Loucy (cell line): ENCODE measurements around the gene DUS3L.

Experiments used
- H2AFZ ChIP-seq: fragments of 200-600 bp; sonication (generic); 2 replicates; pipeline ENCODE4 v1.6.0; 2016; ENCODE audit warnings: antibody characterized with exemption, mild to moderate bottlenecking, low read length, moderate library complexity
- H3F3A ChIP-seq: fragments of 200-600 bp; 2 replicates; pipeline ENCODE4 v1.6.0; 2016; ENCODE audit warnings: antibody characterized with exemption, low read depth, mild to moderate bottlenecking
- H3K27me3 ChIP-seq: fragments of 200-600 bp; sonication (generic); 2 replicates; pipeline ENCODE4 v1.6.1; 2014; ENCODE audit warnings: low read length, mild to moderate bottlenecking; ENCODE audit not compliant: insufficient read depth, poor library complexity, severe bottlenecking
- H3K36me3 ChIP-seq: fragments of 200-600 bp; sonication (generic); 2 replicates; pipeline ENCODE4 v1.6.1; 2016; ENCODE audit warnings: low read length; ENCODE audit not compliant: insufficient read depth
- H3K4me1 ChIP-seq: fragments of 200-600 bp; sonication (generic); 2 replicates; pipeline ENCODE4 v1.5.1; 2014; ENCODE audit warnings: low read length, mild to moderate bottlenecking; ENCODE audit not compliant: insufficient read depth, poor library complexity, severe bottlenecking
- H3K4me2 ChIP-seq: fragments of 200-600 bp; sonication (generic); 2 replicates; pipeline ENCODE4 v1.6.0; 2014; ENCODE audit warnings: antibody characterized with exemption, low read length, low read depth, mild to moderate bottlenecking; ENCODE audit not compliant: poor library complexity, severe bottlenecking
- H3K4me3 ChIP-seq: fragments of 200-600 bp; sonication (generic); 2 replicates; pipeline ENCODE4 v1.5.1; 2014; ENCODE audit warnings: low read length, mild to moderate bottlenecking, mixed read lengths; ENCODE audit not compliant: poor library complexity, severe bottlenecking
- H3K79me2 ChIP-seq: fragments of 200-600 bp; sonication (generic); 2 replicates; pipeline ENCODE4 v1.6.1; 2014; ENCODE audit warnings: low read length; ENCODE audit not compliant: insufficient read depth
- H3K9ac ChIP-seq: fragments of 200-600 bp; sonication (generic); 2 replicates; pipeline ENCODE4 v1.6.0; 2014; ENCODE audit warnings: mild to moderate bottlenecking, low read depth, low read length, moderate library complexity; ENCODE audit not compliant: poor library complexity, severe bottlenecking
- H3K9me2 ChIP-seq: fragments of 200-600 bp; sonication (generic); replicated peaks from 2 replicates; pipeline ENCODE4 v1.6.1; 2016; ENCODE audit warnings: low read depth, low read length, mixed read lengths
- H3K9me3 ChIP-seq: fragments of 200-600 bp; sonication (generic); 2 replicates; pipeline ENCODE4 v1.6.1; 2014; ENCODE audit warnings: mild to moderate bottlenecking, antibody characterized with exemption, low read length, low read depth; ENCODE audit not compliant: insufficient read depth
- H4K20me1 ChIP-seq: fragments of 200-600 bp; sonication (generic); 2 replicates; pipeline ENCODE4 v1.6.0; 2014; ENCODE audit warnings: antibody characterized with exemption, low read length, mild to moderate bottlenecking; ENCODE audit not compliant: insufficient read depth, poor library complexity, severe bottlenecking
- EZH2phosphoT487 ChIP-seq: fragments of 200-600 bp; IDR thresholded peaks from 2 replicates; pipeline ENCODE4 v1.6.1; 2018; ENCODE audit warnings: antibody characterized with exemption, mild to moderate bottlenecking, moderate library complexity, borderline replicate concordance
- TF ChIP-seq, protein P1 (sequence below): fragments of 200-600 bp; sonication (generic); conservative IDR thresholded peaks from 2 replicates; pipeline ENCODE4 v1.5.1; 2014; ENCODE audit warnings: mild to moderate bottlenecking, antibody characterized with exemption, low read length

Gene DUS3L

DNA sequence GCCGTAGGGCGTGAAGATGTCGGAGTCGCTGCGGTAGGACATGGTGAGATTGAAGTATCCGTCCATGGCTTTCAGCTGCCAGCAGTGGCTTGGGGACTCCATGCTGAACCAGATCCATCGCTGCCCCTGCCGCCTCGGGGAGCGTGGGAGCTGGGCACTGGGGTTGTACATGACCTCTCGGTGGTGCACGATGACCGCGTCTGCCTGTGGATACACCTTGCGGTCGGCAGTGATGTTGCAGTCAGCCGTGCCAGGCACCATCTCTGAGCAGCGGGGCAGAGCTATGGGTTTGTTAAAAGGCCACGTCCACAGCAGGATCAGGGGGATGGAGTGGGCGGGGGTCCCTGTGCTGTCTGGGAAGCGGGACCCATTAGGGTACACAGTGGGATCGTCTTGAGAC lies 41.1 kb upstream of the DUS3L start:
- no peaks in the 10 kb centered on the region for H3K36me3 ChIP-seq
- no peaks in the 10 kb centered on the region for H3F3A ChIP-seq
- no peak overlapping the region for H2AFZ ChIP-seq
- no peak overlapping the region for H3K4me3 ChIP-seq
- no peak overlapping the region for H3K9ac ChIP-seq
- no peaks in the 10 kb centered on the region for H3K79me2 ChIP-seq
- TF ChIP-seq, protein P1, sequence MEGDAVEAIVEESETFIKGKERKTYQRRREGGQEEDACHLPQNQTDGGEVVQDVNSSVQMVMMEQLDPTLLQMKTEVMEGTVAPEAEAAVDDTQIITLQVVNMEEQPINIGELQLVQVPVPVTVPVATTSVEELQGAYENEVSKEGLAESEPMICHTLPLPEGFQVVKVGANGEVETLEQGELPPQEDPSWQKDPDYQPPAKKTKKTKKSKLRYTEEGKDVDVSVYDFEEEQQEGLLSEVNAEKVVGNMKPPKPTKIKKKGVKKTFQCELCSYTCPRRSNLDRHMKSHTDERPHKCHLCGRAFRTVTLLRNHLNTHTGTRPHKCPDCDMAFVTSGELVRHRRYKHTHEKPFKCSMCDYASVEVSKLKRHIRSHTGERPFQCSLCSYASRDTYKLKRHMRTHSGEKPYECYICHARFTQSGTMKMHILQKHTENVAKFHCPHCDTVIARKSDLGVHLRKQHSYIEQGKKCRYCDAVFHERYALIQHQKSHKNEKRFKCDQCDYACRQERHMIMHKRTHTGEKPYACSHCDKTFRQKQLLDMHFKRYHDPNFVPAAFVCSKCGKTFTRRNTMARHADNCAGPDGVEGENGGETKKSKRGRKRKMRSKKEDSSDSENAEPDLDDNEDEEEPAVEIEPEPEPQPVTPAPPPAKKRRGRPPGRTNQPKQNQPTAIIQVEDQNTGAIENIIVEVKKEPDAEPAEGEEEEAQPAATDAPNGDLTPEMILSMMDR = no peak
- no peak for TF ChIP-seq EZH2phosphoT487
- H3K4me2 ChIP-seq = no peak overlapping the region
- H3K4me1 ChIP-seq = peaks cover under 1% of the 10 kb centered on the region
- no peaks in the 10 kb centered on the region for H3K9me3 ChIP-seq
- no peaks in the 10 kb centered on the region for H3K27me3 ChIP-seq
- no peaks in the 10 kb centered on the region for H4K20me1 ChIP-seq
- no peaks in the 10 kb centered on the region for H3K9me2 ChIP-seq

DNA sequence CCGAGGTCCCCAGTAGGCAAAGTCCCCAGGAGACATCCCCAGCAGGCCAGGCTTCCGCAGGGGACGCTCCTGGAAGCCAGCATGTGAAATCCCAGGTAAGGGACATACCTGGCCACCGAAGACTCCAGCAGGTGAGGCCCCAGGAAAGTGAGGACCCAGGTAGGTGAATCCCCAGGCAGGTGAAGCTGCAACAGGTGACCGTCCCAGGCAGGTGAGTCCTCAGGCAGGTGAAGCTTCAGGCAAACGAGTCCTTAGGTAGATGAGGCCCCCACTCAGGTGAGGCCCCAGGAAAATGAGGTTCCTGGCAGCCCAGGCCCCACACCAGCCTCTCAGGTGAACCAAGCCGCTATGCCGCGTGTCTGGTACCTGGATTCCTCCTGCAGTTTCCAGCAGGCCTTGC lies 40.2 kb upstream of the DUS3L start:
- Histone ChIP-seq H3K27me3 (no peaks in the 10 kb centered on the region), H3K4me3 (no peak overlapping the region), H3K9me3 (no peaks in the 10 kb centered on the region), H3K4me1 (peaks cover 10% of the 10 kb centered on the region), H3K36me3 (no peaks in the 10 kb centered on the region), H3K79me2 (no peaks in the 10 kb centered on the region), H3F3A (no peaks in the 10 kb centered on the region), H3K4me2 (no peak overlapping the region), H4K20me1 (no peaks in the 10 kb centered on the region), H2AFZ (no peak overlapping the region), H3K9ac (no peak overlapping the region), H3K9me2 (no peaks in the 10 kb centered on the region)
- TF ChIP-seq, protein P1 = no peak
- TF ChIP-seq EZH2phosphoT487 = no peak

DNA sequence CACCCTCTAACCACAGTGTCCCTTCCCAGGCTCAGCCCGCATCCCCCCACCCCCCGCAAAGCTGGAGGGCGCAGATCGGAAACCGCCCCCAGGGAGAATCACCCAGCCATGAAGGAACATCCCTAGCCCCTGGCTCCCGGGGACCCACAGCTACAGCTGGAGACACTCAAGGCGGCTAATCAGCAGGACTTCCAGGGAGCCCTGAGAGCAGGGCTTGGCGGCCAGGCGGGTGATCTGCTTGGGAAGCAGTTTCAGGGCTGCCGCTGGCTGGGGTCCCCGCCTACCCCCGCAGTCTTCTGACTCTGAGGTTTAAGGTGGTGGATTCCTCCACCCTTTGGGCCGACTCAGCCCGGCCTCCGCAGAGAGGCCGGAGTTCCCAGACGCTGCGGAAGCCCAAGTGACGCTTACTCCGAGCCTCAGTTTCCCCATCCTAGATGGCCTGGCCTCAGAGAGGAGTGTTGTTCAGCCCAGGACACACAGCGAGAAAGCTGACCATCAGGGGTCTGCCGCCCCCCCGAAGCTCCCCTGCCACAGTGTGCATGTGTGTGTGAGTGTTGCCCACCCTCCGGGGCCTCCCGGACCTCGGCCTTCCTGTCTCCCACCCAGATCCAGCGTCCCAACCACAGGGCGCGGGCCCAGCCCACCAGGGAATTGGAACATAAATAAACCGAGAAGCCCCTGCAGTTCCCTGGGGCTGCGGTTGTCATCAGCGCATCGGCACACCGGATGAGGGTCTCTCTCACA lies 38.8 kb upstream of the DUS3L start:
- Histone ChIP-seq H3K4me3 (no peak overlapping the region), H3K79me2 (no peaks in the 10 kb centered on the region), H3K27me3 (no peaks in the 10 kb centered on the region), H3K36me3 (no peaks in the 10 kb centered on the region), H3K9me2 (no peaks in the 10 kb centered on the region), H4K20me1 (no peaks in the 10 kb centered on the region), H3K9me3 (no peaks in the 10 kb centered on the region), H3K4me2 (peak overlapping the region; percentile 26), H3F3A (no peaks in the 10 kb centered on the region), H3K4me1 (peaks cover 10% of the 10 kb centered on the region), H3K9ac (no peak overlapping the region), H2AFZ (no peak overlapping the region; the same call in 1 of the 2 replicates)
- TF ChIP-seq EZH2phosphoT487 = no peak
- TF ChIP-seq, protein P1 = no peak
